HL-60 (cell line): Measurements from ENCODE around the gene ABHD11.

Experiments
- DNase-seq, 2 experiments: peaks; one replicate each; pipeline ENCODE4 v3.0.0-alpha.2; 2010 to 2020; ENCODE audit warnings: low read depth in 1 of 2, low spot score in 1 of 2
- H3K27ac ChIP-seq: fragments of 250-450 bp; sonication (Bioruptor Pico); replicated peaks from 2 replicates; pipeline ENCODE4 v1.5.1; 2020; ENCODE audit warnings: mild to moderate bottlenecking, moderate library complexity
- H3K27me3 ChIP-seq: fragments of 250-450 bp; sonication (Bioruptor Pico); 2 replicates; pipeline ENCODE4 v1.5.1; 2021; ENCODE audit warnings: mild to moderate bottlenecking, moderate library complexity; ENCODE audit not compliant: insufficient read depth, poor library complexity, severe bottlenecking
- H3K4me3 ChIP-seq: replicated peaks from 2 replicates; pipeline ENCODE4 v1.5.1; 2011; ENCODE audit warnings: mild to moderate bottlenecking, control low read depth, low read length; ENCODE audit not compliant: insufficient read depth
- CTCF ChIP-seq: IDR thresholded peaks from one replicate; pipeline ENCODE4 v1.5.1; 2011; ENCODE audit warnings: low read length, control low read depth, inconsistent platforms; ENCODE audit not compliant: insufficient read depth
- GABPA ChIP-seq: IDR thresholded peaks from 2 replicates; pipeline ENCODE4 v1.6.1; 2012; ENCODE audit warnings: low read depth
- POLR2AphosphoS5 ChIP-seq: IDR thresholded peaks from 2 replicates; pipeline ENCODE4 v1.6.1; 2012; ENCODE audit warnings: low read depth
- REST ChIP-seq: IDR thresholded peaks from 2 replicates; pipeline ENCODE4 v1.6.1; 2012; ENCODE audit warnings: low read depth; ENCODE audit not compliant: insufficient replicate concordance
- SPI1 ChIP-seq: IDR thresholded peaks from 2 replicates; pipeline ENCODE4 v1.6.1; 2012; ENCODE audit warnings: low read depth, mild to moderate bottlenecking, borderline replicate concordance

Gene ABHD11

GRCh38 chr7:73730485-73730884 is 8.1 kb downstream of the ABHD11 start:
- no peak for TF ChIP-seq REST
- no peak for TF ChIP-seq POLR2AphosphoS5
- no peak for TF ChIP-seq SPI1
- no peak for TF ChIP-seq GABPA
- TF ChIP-seq CTCF, result no peak
- DNase-seq, result no peak
- Histone ChIP-seq H3K27me3 (peaks cover 5% of the 10 kb centered on the region), H3K4me3 (no peak overlapping the region), H3K27ac (no peak overlapping the region)

- no peak for DNase-seq
- Histone ChIP-seq H3K4me3 (no peak overlapping the region), H3K27me3 (peaks cover 5% of the 10 kb centered on the region), H3K27ac (no peak overlapping the region)
- TF ChIP-seq REST, result no peak
Observed at GRCh38 chr7:73728551-73728950, 10.1 kb downstream of the ABHD11 start.

- no peak for TF ChIP-seq GABPA
- Histone ChIP-seq H3K27ac (no peak overlapping the region), H3K27me3 (peaks cover 5% of the 10 kb centered on the region), H3K4me3 (no peak overlapping the region)
- no peak for DNase-seq
Observed at GRCh38 chr7:73727952-73728351, 10.7 kb downstream of the ABHD11 start.

- Histone ChIP-seq H3K27ac (no peak overlapping the region), H3K4me3 (no peak overlapping the region), H3K27me3 (peaks cover 5% of the 10 kb centered on the region)
- TF ChIP-seq GABPA (no peak), SPI1 (no peak), CTCF (no peak), POLR2AphosphoS5 (no peak), REST (no peak)
- DNase-seq, result no peak
Observed at GRCh38 chr7:73726083-73726466, 12.5 kb downstream of the ABHD11 start.
